ENCODE results near the gene COPS8. TPM values are rescaled to one million over a fixed set of nuclear protein-coding genes. Genes with fewer than 3 reads are reported as not detected.

Gene COPS8
- total RNA-seq, 1 experiment from 2014 or later: 249 TPM

- ChIA-PET CTCF (interaction anchor here (0.8 to 2.0 kb wide), 2 partner anchors 10 to 29 kb away, joined by 3 to 4 read pairs; no protein-coding TSS in a partner anchor), POLR2A (interaction anchor here (0.6 kb wide), 1 partner anchor 577 kb away, joined by 3 read pairs; no protein-coding TSS in a partner anchor)
- intact Hi-C loops (cut with micrococcal nuclease): no loop called here
- Mint-ChIP-seq H3K27ac (ENCODE audit: low read depth, unreplicated experiment) (no peak overlapping the region), H3K9me3 (ENCODE audit: unreplicated experiment) (no peaks in the 10 kb centered on the region), H3K4me3 (ENCODE audit: unreplicated experiment) (no peak overlapping the region), H3K27me3 (ENCODE audit: insufficient read depth, unreplicated experiment) (no peaks in the 10 kb centered on the region), H3K36me3 (ENCODE audit: insufficient read depth, unreplicated experiment) (no peaks in the 10 kb centered on the region), H3K4me1 (ENCODE audit: insufficient read depth, unreplicated experiment) (peaks cover 11% of the 10 kb centered on the region)
- DNase-seq (ENCODE audit: unreplicated experiment): no peak
- no peak for TF ChIP-seq CTCF (IDR thresholded peaks at IDR 0.05; ENCODE audit: unreplicated experiment)
- BruUV-seq (replicated peaks): no TSS peak
Observed at GRCh38 chr2:237056287-237056875, 29.3 kb upstream of the COPS8 start.

- ChIA-PET POLR2A (no interaction called here), CTCF (no interaction called here)
- no peak for TF ChIP-seq CTCF (IDR thresholded peaks at IDR 0.05; ENCODE audit: unreplicated experiment)
- H3K4me3 Mint-ChIP-seq (ENCODE audit: unreplicated experiment): no peak overlapping the region
- no TSS peak for BruUV-seq (replicated peaks)
- H3K27ac Mint-ChIP-seq (ENCODE audit: low read depth, unreplicated experiment): no peak overlapping the region
- no peaks in the 10 kb centered on the region for H3K36me3 Mint-ChIP-seq (ENCODE audit: insufficient read depth, unreplicated experiment)
- DNase-seq (ENCODE audit: unreplicated experiment): no peak
- no peaks in the 10 kb centered on the region for H3K9me3 Mint-ChIP-seq (ENCODE audit: unreplicated experiment)
- H3K27me3 Mint-ChIP-seq (ENCODE audit: insufficient read depth, unreplicated experiment): no peaks in the 10 kb centered on the region
- peaks cover 11% of the 10 kb centered on the region for H3K4me1 Mint-ChIP-seq (ENCODE audit: insufficient read depth, unreplicated experiment)
- intact Hi-C loops (cut with micrococcal nuclease): no loop called here
Observed at GRCh38 chr2:237057107-237057506, 28.6 kb upstream of the COPS8 start.

GRCh38 chr2:237057893-237058300, 27.8 kb upstream of the COPS8 start:
- no TSS peak for BruUV-seq (replicated peaks)
- DNase-seq (ENCODE audit: unreplicated experiment): no peak
- Mint-ChIP-seq H3K27ac (ENCODE audit: low read depth, unreplicated experiment) (no peak overlapping the region), H3K9me3 (ENCODE audit: unreplicated experiment) (no peaks in the 10 kb centered on the region), H3K4me3 (ENCODE audit: unreplicated experiment) (no peak overlapping the region), H3K36me3 (ENCODE audit: insufficient read depth, unreplicated experiment) (no peaks in the 10 kb centered on the region), H3K4me1 (ENCODE audit: insufficient read depth, unreplicated experiment) (peaks cover 11% of the 10 kb centered on the region), H3K27me3 (ENCODE audit: insufficient read depth, unreplicated experiment) (no peaks in the 10 kb centered on the region)
- no peak for TF ChIP-seq CTCF (IDR thresholded peaks at IDR 0.05; ENCODE audit: unreplicated experiment)
- CTCF ChIA-PET: interaction anchor here (3.1 to 5.7 kb wide), 2 partner anchors 31 to 705 kb away, joined by 10 to 40 read pairs; no protein-coding TSS in a partner anchor
- intact Hi-C loops (cut with micrococcal nuclease): no loop called here
- POLR2A ChIA-PET: no interaction called here

GRCh38 chr2:237058423-237058822, 27.3 kb upstream of the COPS8 start:
- no peak for DNase-seq (ENCODE audit: unreplicated experiment)
- Mint-ChIP-seq H3K4me3 (ENCODE audit: unreplicated experiment) (no peak overlapping the region), H3K9me3 (ENCODE audit: unreplicated experiment) (no peaks in the 10 kb centered on the region), H3K27ac (ENCODE audit: low read depth, unreplicated experiment) (no peak overlapping the region), H3K4me1 (ENCODE audit: insufficient read depth, unreplicated experiment) (peaks cover 11% of the 10 kb centered on the region), H3K36me3 (ENCODE audit: insufficient read depth, unreplicated experiment) (no peaks in the 10 kb centered on the region), H3K27me3 (ENCODE audit: insufficient read depth, unreplicated experiment) (no peaks in the 10 kb centered on the region)
- intact Hi-C loops (cut with micrococcal nuclease): no loop called here
- ChIA-PET CTCF (interaction anchor here (0.6 to 5.7 kb wide), 3 partner anchors 31 to 706 kb away, joined by 3 to 40 read pairs (median 10); no protein-coding TSS in a partner anchor), POLR2A (interaction anchor here (0.7 kb wide), 1 partner anchor 710 kb away, joined by 3 read pairs; no protein-coding TSS in a partner anchor)
- BruUV-seq (replicated peaks): no TSS peak
- TF ChIP-seq CTCF (IDR thresholded peaks at IDR 0.05; ENCODE audit: unreplicated experiment): no peak

Data from MCF 10A (cell line).